GM21423 (cell line): ENCODE data around the gene SEC14L6.

Source experiments
- ATAC-seq: cut with Tn5 transposase; IDR thresholded peaks from one replicate; pipeline ENCODE4 v1.9.1; 2021; ENCODE audit warnings: mild to moderate bottlenecking, moderate library complexity; ENCODE audit not compliant: unreplicated experiment

Gene SEC14L6

DNA sequence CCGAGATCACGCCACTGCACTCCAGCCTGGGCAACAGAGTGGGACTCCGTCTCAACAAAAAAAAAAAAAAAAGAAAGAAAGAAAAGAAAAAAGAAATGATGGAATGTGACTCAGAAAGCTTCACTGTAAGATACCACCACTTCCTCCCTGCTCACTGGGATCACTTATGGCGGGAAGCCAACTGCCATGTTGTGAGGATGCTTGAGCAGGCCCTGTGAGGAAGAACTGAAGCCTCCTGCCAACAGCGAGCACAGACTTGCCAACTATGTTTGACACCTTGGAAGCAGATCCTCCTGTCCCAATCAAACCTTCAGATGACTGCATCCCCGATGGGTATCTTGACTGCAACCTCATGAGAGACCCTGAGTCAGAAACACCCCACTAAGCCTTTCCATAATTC lies 8.3 kb downstream of the SEC14L6 start:
- ATAC-seq = no peak

- no peak for ATAC-seq
Measured at GRCh38 chr22:30537083-30537731, 9.3 kb downstream of the SEC14L6 start.

GRCh38 chr22:30535182-30535581 lies 11.4 kb downstream of the SEC14L6 start:
- ATAC-seq = no peak

DNA sequence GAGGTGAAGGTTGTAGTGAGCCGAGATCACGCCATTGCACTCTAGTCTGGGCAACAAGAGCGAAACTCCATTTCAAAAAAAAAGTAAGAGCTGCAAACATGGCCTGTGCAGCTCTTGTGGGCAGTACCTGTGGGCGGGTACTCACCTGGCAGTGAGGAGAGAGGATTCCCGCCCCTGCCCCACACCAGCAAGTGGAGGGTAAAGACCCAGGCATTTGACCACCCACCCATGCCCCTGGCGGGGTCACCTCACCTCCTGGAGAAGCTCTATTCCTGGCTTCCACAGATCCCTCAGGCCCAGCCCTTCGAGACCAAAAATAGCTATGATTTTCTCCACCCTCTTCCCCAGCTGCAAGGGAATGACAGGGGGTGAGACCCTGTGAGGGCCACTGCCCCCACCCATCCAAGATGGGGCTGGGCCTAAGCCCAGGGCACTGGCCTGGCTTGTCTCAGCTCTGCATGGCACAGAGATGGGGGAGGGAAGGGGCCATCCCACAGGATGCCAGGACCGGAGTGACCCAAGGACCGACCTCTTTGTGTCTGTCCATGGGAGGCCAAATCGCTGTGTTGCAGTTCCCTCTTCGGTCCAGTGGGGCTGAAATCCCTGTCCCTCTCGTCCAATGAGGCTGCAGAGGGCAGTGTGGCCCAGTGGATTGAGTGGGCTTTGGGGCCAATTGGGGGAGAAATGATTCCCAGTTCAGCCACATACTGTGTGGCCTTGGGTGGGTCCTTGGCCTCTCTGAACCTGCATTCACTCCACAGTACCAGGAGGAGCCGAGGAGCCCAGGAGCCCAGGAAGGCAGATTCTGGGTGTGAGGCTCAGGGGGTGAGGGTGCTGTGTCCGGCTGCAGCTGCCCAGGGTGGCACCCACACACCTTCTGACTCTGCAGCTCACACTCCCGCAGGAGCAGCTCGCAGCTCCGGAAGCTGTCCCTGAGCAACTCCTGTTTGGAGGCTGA lies 14.6 kb downstream of the SEC14L6 start:
- ATAC-seq = no peak

GRCh38 chr22:30526656-30527055 lies 19.9 kb downstream of the SEC14L6 start:
- no peak for ATAC-seq

- no peak for ATAC-seq
Measured at GRCh38 chr22:30523646-30524489, 22.7 kb downstream of the SEC14L6 start.

- ATAC-seq = no peak
Measured at GRCh38 chr22:30521368-30522156, 25.0 kb downstream of the SEC14L6 start.

DNA sequence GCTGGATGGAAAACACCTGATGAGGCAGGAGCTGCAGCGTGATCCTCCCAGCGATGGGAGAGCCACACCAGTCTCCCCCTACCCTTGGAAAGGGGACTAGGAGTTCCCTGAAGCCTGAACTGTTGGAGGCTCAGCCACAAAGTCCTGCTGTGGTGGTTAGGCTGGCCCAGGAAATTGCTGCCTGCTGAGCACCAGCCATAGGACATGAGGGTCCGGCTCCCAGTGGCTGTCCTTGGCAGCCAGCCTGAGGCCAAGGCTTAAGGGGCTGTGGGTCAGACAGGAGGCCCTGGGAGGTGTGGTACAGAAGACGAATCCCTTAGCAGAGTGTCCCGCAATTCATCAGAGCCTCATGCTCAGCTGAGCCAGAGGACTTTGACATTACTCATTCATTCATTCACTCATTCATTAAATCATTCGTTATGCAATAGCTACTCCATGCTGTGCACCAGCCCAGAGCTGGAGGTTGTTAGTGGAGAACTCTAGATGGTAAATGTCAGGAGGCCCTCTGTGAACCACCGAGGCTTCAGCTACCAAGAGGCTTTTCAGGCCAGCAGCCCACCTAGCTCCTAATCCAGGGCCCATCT lies 26.6 kb downstream of the SEC14L6 start:
- no peak for ATAC-seq

DNA sequence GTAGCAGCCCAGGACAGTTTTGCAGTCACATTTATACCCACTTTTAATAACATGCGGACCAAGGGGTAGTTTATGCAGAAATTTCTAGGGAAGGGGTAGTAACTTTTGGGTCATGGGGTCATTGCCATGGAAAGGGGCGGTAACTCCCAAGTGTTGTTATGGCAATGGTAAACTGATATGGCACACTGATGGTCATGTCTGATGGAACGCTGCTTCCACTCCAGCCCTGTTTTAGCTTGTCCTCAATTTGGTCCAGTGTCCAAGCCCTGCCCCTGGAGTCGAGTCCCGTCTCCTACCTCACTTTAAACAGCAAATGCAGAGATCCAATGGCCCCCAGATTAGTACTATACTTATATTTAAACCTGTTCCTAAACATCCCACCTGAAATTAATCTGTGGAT lies 29.8 kb downstream of the SEC14L6 start:
- no peak for ATAC-seq

- no peak for ATAC-seq
Measured at GRCh38 chr22:30516273-30516672, 30.3 kb downstream of the SEC14L6 start.

DNA sequence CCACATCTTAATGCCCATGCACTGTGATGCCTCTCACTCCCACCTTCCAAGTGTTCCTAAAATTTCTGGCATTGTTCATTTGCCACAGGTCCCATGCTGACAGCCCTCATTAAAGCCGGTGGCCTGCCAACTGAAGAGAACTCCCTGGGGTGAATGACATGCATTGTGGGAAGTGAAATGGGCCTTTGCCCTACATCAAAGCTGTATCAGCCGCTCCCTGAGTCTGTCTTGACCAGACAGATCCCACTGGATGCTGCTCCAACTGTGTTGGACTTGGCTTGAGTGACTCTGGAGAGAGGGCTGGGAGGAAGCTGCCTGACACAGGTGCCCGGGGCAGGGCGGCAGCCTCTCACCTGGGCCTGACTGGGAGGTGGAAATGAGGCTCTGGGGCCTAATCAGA lies 32.3 kb downstream of the SEC14L6 start:
- no peak for ATAC-seq

DNA sequence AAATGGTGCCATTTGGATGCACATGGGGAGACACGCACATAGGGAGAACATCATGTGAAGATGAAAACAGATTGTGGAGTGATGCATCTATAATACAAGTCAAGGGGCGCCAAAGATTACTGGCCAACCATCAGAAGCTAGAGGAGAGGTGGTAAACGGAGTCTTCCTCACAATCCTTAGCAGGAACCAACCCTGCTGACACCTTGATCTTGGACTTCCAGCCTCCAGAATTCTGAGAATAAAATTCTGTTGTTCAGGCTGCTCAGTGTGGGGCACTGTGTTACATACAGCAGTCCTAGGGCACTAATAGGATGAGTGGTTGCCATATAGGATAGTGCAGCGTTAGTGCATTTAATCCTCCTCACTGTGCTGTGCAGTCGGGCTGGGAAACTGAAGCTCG lies 33.1 kb downstream of the SEC14L6 start:
- no peak for ATAC-seq

GRCh38 chr22:30511911-30512310 lies 34.6 kb downstream of the SEC14L6 start:
- ATAC-seq = no peak

DNA sequence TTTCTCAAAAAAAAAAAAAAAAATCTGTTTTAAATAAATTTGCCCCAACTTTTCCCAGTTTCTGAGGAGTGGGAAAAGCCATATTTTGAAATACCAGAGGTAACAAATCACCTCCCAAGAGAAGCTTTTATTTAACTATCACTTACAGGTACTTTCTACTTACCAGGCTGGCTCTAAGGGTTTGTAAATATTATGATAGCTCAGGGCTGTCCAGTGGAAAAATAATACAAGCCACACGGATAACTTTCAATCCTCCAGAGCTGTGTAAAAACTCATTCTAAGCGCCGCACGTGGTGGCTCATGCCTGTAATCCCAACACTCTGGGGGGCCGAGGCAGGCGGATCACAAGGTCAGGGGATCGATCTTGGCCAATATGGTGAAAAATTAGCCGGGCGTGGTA lies 35.4 kb downstream of the SEC14L6 start:
- ATAC-seq = no peak

GRCh38 chr22:30508216-30508615 lies 38.3 kb downstream of the SEC14L6 start:
- ATAC-seq = no peak

DNA sequence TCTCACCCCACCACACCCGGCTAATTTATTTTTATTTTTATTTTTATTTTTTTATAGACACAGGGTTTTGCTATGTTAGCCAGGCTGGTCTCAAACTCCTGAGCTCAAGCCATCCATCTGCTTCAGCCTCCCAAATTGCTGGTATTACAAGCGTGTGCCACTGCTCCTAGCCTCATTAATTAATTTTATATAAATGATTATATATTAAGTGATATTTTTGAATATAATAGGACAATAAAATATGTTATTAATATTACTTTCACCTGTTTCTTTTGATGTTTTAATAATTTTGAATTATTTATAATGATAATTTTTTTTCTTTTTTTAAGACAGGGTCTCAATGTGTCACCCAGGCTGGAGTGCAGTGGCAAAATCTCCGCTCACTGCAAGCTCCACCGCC lies 38.9 kb downstream of the SEC14L6 start:
- ATAC-seq = no peak

DNA sequence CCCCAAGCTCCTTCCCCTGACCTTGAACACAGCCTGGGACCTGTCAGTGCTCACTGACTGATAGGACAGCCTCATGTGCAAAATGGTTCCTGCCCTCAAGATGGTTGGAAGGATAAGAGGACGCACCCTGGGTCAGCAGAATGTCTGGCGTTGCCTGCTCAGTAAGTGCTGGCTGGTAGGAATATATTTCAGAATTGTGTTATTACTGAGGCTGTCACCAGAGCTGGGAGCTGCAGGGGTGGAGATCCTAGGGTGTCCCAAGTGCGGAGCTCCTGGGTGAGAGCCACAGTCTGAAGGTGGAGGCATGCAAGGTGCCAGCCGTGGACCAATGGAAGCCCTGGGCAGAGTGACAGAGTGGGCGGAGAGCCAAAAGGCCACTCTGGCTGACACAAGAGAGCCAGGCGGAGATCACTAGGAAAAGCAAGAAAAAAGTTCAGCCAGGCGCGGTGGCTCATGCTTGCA lies 40.0 kb downstream of the SEC14L6 start:
- no peak for ATAC-seq

DNA sequence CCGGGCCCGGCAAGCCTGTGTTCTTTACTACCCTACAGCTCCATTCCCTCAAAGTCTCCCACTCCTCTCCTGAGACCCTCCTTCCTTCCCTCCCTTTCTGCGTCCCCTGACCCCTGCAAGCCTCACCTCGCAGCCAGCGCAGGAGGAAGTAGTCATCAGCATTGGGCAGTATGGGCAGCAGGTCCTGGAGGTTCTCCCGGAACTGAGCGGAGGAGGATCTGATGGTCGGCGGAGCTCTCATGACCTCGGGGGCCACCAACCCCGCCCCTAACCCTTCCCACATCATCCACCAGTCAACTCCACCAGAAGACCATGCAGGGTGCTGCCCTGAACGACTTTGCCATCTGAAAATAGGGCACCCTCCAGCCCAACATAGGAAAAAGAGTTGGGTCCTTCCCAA lies 43.0 kb downstream of the SEC14L6 start:
- no peak for ATAC-seq

GRCh38 chr22:30502911-30503310 lies 43.6 kb downstream of the SEC14L6 start:
- no peak for ATAC-seq

DNA sequence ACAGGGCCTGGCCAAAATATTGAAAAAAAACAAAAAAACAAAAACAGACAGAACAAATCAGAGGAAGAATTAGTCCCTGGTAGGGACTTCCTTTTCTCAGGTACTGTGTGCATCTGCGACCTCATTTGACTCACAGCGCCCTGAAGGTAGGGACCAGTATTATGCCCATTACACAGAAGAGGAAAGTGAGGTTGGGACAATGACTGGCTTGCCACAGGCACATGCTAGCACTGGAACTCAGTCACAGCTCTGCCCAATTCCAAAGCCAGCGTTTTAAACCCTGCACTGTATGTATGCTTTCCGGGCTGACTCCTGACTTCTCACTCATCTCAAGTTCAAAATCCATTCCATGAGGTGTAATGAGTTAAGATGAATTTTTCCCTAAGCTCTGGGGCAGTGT lies 44.4 kb downstream of the SEC14L6 start:
- ATAC-seq = no peak
